ENCODE data around the gene EPB41L1. TPM values are rescaled to one million over a fixed set of nuclear protein-coding genes. Genes with fewer than 3 reads are reported as not detected.

The EPB41L1 gene
- total RNA-seq, 4 donors from 2014 or later, result 9.0 to 33.5 (median 20.4) TPM

GRCh38 chr20:36155629-36155971 lies 1.1 kb downstream of the EPB41L1 start:
- no peak overlapping the region for H3K4me3 ChIP-seq (ENCODE audit: low read depth, poor library complexity, severe bottlenecking)
- 66 to 69% methylated on average over 6 to 8 of the region's 8 CpGs for WGBS, 2 donors
- TF ChIP-seq, protein P1, sequence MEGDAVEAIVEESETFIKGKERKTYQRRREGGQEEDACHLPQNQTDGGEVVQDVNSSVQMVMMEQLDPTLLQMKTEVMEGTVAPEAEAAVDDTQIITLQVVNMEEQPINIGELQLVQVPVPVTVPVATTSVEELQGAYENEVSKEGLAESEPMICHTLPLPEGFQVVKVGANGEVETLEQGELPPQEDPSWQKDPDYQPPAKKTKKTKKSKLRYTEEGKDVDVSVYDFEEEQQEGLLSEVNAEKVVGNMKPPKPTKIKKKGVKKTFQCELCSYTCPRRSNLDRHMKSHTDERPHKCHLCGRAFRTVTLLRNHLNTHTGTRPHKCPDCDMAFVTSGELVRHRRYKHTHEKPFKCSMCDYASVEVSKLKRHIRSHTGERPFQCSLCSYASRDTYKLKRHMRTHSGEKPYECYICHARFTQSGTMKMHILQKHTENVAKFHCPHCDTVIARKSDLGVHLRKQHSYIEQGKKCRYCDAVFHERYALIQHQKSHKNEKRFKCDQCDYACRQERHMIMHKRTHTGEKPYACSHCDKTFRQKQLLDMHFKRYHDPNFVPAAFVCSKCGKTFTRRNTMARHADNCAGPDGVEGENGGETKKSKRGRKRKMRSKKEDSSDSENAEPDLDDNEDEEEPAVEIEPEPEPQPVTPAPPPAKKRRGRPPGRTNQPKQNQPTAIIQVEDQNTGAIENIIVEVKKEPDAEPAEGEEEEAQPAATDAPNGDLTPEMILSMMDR (IDR thresholded peaks at IDR 0.05), result no peak
- no peak for TF ChIP-seq POLR2A (IDR thresholded peaks at IDR 0.05)
- intact Hi-C loops (cut with DNase I; ENCODE audit: low total_unique reads), result no loop called here
- DNase-seq (ENCODE audit: low spot score in 2 of 2), result no peak

- no peak overlapping the region for H3K4me3 ChIP-seq (ENCODE audit: low read depth, poor library complexity, severe bottlenecking)
- no peak for DNase-seq (ENCODE audit: low spot score in 2 of 2)
- no peak for TF ChIP-seq POLR2A (IDR thresholded peaks at IDR 0.05)
- TF ChIP-seq, protein P1 (IDR thresholded peaks at IDR 0.05), result no peak
- intact Hi-C loops (cut with DNase I; ENCODE audit: low total_unique reads), result no loop called here
- WGBS, 2 donors, result 56 to 64% methylated on average over 3 to 4 of the region's 4 CpGs
Measured at GRCh38 chr20:36155991-36156390, 1.5 kb downstream of the EPB41L1 start.

DNA sequence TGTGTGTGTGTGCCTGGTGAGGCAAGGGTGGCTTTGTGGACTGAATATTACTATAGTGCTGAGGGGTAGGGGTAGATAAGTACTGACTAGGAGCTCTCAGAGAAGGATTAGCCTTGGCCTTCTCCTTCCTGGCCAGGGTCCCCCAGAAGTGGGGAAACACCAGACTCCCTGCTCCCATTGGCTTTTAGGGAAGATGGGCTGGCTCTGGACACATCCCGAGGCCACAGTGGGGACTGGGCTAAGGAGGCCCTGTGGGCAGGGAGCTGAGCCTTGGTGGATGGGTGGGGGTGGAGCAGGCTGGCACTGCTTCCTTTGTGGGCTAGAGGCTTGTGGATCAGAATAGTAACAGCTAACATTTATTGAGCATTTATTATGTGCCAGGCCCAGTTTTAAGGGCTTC lies 3.1 kb downstream of the EPB41L1 start:
- DNase-seq (ENCODE audit: low spot score in 2 of 2), result no peak
- intact Hi-C loops (cut with DNase I; ENCODE audit: low total_unique reads), result no loop called here
- WGBS, 2 donors, result 81 to 92% methylated on average over 1 of the region's 1 CpG
- TF ChIP-seq POLR2A (IDR thresholded peaks at IDR 0.05), result no peak
- TF ChIP-seq, protein P1 (IDR thresholded peaks at IDR 0.05), result no peak
- no peak overlapping the region for H3K4me3 ChIP-seq (ENCODE audit: low read depth, poor library complexity, severe bottlenecking)

DNA sequence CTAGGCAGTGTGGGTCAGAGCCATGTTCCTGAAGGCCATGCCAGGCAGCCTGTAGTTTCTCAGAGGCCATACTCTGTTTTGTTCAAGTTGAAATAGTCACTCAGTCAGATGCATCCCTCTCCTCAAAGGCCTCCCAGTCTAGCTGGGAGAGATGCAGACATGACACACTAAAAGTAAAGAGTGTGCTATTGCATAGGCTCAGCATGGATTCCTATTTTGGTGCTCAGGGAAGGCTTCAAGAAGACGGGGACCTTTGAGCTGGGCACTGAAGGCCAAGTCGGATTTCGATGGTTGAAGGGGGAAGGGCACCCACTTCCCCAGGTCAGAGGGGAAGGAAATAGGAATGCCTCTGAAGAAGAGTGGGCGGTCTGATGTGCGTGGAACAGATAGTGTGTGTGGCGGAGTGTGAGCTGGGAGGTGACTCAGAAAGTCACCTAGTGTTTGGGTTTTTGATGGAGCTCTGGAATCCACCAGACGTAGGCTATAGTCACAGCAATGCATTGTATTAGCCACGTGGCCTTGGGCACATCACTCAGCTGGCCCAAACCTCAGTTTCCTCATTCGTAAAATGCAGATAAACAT lies 3.7 kb downstream of the EPB41L1 start:
- TF ChIP-seq, protein P1 (IDR thresholded peaks at IDR 0.05), result no peak
- no peak for TF ChIP-seq POLR2A (IDR thresholded peaks at IDR 0.05)
- 80 to 84% methylated on average over 9 of the region's 9 CpGs for WGBS, 2 donors

GRCh38 chr20:36159833-36160232 lies 5.3 kb downstream of the EPB41L1 start:
- H3K4me3 ChIP-seq (ENCODE audit: low read depth, poor library complexity, severe bottlenecking), result no peak overlapping the region
- intact Hi-C loops (cut with DNase I; ENCODE audit: low total_unique reads), result no loop called here
- DNase-seq (ENCODE audit: low spot score in 2 of 2), result no peak
- TF ChIP-seq, protein P1 (IDR thresholded peaks at IDR 0.05), result no peak
- TF ChIP-seq POLR2A (IDR thresholded peaks at IDR 0.05), result no peak

More for the DNA sequence above, 3.7 kb downstream of the EPB41L1 start:
- intact Hi-C loops (cut with DNase I; ENCODE audit: low total_unique reads), result no loop called here
- no peak overlapping the region for H3K4me3 ChIP-seq (ENCODE audit: low read depth, poor library complexity, severe bottlenecking)
- no peak for DNase-seq (ENCODE audit: low spot score in 2 of 2)

All from lower leg skin (tissue), 4 donors.